Lower leg skin (tissue), 3 donors: ENCODE results near the gene ANKRD6.

Experiments used
- CTCF ChIP-seq, 3 donors: fragments of 450-650 bp; IDR thresholded peaks; one replicate each; pipeline ENCODE4 v1.5.1; 2016; ENCODE audit warnings: antibody characterized with exemption in 3 of 3, mild to moderate bottlenecking in 3 of 3, moderate library complexity in 2 of 3
- POLR2A ChIP-seq, 2 donors: fragments of 450-650 bp; IDR thresholded peaks; one replicate each; pipeline ENCODE4 v1.6.1; 2016 to 2017; ENCODE audit warnings: antibody characterized with exemption in 2 of 2, mild to moderate bottlenecking in 1 of 2, moderate library complexity in 1 of 2

- no peak for TF ChIP-seq CTCF (IDR thresholded peaks at IDR 0.05)
- TF ChIP-seq POLR2A (IDR thresholded peaks at IDR 0.05) = no peak
Measured at GRCh38 chr6:89385846-89386245, 47.1 kb upstream of the ANKRD6 start.
